NCI-H69 (cell line): Measurements from ENCODE around the gene HBG2.
A peak's percentile ranks its signal among the peaks of the same experiment; 100 is the strongest.
"Not testable (repeated sequence)": the region's sequence is repeated elsewhere in the genome, so short reads cannot be mapped to it uniquely, and the experiment has no call there.

ENCODE experiments used
- DNase-seq: peaks from one replicate; lab custom pipeline; 2025; lab: John Stamatoyannopoulos, UW

Gene HBG2

DNA sequence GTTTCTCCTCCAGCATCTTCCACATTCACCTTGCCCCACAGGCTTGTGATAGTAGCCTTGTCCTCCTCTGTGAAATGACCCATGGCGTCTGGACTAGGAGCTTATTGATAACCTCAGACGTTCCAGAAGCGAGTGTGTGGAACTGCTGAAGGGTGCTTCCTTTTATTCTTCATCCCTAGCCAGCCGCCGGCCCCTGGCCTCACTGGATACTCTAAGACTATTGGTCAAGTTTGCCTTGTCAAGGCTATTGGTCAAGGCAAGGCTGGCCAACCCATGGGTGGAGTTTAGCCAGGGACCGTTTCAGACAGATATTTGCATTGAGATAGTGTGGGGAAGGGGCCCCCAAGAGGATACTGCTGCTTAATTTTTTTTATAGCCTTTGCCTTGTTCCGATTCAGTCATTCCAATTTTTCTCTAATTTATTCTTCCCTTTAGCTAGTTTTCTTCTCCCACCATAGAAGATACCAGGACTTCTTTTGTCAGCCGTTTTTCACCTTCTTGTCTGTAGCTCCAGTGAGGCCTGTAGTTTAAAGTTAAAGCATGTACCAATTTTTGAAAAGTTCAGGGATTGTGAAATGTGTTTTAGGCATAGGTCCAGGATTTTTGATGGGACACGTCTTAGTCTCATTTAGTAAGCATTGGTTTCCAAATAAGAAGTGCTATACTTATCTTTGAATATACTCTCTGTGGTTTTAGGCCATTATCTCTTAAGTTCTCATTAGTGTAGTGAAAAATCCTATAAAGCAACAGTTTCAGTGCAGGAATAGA is at the start of gene HBG2:
Gene HBG2 (minus strand): TSS at position 136 of the 768 bp plus-strand sequence. CDS start 53 bp downstream, at position 83.
- not testable (repeated sequence) for DNase-seq

DNA sequence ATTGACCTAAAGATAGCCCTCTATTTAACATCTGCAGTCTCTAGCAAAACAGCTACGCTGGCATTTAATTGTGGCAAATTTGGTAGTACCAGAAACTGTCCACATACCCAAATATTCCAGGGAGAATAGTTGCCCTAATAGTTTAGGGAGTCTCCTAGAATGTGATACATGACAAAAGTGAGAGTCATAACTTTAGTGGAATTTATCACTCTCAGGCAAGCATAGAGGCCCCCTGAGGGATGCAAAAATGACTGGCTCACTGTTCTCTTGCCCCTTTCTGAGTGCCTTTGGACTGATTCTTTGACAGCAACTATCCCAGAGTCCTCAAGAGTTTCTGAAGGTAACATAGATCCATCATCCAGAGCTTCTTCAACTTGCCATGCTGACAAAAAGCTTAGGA is 49.5 kb upstream of the HBG2 start:
- DNase-seq: no peak

DNA sequence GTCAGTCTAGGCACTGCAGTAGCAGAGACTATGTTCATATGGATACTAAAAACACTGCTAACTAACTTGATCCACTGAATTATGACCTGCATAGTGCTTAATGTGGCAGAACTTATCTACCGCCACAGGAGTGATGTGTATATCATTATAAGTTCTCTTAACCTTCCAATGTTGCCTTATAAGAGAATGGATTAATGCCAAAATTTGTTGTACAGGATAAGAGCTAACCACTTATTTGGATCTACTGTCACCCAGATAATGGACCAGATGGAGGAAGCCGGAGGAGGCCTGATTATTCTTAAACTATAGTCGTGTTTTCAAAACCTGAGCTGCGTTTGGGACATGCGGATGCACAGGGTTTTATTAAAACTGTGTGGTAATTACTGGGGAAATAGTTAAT is 49.0 kb upstream of the HBG2 start:
- DNase-seq: no peak

DNA sequence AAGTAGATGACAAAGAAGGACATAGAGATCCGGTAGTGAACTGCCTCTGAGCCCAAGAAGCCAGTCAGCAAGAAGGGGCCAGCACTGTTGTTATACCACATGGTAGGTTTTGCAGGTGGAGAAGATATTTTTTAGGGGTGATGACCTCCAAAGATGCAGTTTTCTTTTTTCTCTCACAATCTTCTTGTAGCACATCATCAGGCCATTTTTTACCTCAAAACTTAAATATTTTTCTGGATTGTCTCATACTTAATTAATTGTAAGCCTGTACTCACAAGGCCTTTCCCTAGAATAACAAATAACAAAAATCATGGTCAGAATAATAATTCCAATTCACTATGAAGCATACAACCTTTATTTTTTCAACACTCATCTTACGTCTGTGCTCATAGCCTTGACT is 47.3 kb upstream of the HBG2 start, which contains the start of gene OR51B4:
Gene OR51B4 (minus strand): TSS at position 101 of the 400 bp plus-strand sequence. CDS start 0 bp downstream, at position 101.
- no peak for DNase-seq

DNA sequence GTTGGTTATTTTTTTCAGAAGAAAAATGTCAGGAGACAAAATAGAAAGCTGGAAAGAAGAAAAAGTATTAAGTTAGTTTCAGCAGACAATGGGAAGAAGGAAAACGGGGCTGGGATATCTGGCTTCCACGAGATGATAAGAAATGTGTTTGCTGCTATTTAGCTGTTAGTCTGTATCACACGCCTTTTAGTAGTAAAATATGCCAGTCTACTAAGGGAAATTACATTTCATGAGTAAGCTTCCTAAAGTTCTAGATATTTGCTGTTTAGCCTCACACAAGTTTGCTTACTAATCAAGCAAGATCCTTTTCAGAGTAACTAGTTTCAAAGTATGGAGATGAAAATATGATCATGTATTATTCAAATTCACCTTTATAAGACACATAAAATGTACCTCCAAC is 45.7 kb upstream of the HBG2 start:
- no peak for DNase-seq

DNA sequence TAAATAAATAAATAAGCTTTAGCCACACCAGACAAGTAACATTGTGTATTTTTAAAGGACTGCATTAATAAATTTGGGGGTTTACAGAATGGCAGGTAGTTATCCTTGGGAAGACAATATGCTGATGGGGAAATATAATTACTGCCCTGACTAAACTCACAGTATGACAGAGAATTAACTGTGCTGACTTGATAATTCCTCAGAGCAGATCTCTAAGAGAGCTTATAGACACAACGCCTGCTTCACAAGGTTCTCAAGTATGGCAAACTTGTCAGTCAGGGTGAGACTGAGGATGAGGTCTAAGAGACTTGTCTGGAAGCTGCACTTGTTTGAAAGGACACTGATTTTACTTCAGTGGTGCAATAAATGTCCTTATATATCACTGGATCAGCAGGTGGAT is 43.9 kb upstream of the HBG2 start:
- no peak for DNase-seq

DNA sequence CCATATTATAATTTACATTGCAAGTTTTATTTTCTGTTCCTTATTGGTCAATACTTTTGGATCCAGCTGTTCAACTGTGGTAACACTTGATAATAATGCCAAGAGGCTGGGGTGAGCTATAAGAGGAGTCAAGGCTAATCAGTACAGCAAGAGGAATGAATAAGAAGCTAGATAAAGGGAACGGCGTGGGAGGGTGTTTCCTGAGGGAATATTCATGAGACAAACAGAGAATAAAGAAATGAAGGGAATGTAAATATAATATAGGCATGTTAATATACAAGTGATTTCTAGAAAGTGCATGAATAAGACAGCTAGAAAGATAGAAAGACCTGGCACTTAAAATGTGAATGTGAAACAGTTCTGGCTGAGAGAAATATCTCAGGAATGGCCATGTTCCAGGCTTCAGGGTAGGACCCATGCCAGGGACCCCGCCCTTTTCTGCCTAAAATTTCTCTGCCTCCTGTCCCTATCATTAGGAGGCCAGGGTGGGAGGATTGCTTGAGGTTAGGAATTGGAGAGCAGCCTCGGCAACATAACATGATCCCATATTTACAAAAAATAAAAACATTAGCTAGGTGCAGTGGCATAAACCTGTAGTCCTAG is 43.2 kb upstream of the HBG2 start:
- DNase-seq: no peak

DNA sequence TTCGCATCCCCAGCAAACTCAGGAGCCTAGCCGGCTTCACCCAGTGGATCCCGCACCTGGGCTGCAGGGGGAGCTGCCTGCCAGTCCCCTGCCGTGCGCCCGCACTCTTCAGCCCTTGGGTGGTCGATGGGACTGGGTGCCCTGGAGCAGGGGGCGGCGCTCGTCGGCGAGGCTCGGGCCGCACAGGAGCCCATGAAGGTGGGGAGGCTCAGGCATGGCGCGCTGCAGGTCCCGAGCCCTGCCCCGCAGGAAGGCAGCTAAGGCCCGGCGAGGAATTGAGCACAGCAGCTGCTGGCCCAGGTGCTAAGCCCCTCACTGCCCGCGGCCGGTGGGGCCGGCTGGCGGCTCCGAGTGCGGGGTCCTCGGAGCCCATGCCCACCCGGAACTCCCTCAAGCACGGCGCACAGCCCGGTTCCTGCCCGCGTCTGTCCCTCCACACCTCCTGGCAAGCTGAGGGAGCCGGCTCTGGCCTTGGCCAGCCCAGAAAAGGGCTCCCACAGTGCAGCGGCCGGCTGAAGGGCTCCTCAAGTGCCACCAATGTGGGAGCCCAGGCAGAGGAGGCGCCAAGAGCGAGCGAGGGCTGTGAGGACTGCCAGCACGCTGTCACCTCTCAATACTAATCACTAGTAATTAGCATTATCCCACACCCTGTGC is 39.9 kb upstream of the HBG2 start:
- not testable (repeated sequence) for DNase-seq

DNA sequence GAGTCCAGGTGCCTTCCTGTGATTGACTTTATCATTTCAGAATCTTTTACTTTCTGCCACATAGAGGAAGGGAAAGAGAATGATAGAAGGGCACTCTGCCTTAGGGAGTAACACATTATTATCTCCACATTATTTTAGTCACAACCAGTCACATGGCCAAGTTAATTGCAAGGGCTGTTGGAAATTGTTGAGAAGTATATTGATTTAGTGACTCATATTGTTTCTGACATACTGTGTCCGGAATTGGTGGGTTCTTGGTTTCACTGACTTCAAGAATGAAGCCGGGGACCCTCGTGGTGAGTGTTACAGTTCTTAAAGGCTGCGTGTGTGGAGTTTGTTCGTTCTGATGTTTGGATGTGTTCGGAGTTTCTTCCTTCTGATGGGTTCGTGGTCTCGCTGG is 38.4 kb upstream of the HBG2 start:
- peak; percentile 14 for DNase-seq

DNA sequence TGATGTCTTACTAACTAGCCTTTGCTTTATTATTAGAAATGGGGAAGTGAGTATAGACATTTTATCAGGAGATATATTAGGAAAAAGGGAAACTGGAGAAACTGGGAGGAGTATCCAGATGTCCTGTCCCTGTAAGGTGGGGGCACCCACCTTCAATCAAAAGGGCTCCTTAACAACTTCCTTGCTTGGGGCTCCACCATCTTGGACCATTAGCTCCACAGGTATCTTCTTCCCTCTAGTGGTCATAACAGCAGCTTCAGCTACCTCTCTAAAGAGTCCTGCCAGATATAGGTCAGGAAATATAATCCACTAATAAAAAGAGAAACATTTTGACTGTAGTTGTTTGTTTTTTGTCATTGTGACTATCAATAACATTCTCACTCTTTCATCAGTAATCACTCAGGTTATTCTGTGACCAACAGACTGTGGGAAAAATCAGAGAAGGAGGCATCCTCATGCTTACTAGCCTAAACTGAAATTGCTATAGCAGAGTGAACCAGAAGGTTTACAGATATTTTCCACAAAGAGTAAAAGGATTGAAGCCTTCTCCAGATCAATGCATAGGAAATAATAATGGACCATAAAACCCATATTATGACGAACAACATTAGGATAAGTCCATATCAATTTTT is 36.7 kb upstream of the HBG2 start:
- peak; percentile 37 for DNase-seq

DNA sequence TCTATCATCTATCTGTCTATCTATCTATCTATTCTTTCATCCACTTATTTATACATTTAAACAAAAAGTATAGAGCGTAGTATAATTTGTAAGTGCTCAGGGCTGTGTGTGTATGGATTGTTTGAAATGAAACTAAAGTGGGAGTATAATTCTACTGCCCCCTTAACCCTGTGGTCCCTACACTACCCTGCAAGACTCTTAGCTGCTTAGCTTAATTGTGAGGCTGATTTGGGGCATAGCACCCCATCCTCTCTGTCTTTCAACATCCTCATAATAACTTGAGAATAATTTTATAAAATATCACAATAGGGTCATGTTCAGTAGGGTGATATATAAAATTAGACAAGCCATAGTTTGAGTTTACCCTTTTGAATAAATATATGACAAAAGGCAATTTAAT is 35.5 kb upstream of the HBG2 start:
- DNase-seq: no peak

DNA sequence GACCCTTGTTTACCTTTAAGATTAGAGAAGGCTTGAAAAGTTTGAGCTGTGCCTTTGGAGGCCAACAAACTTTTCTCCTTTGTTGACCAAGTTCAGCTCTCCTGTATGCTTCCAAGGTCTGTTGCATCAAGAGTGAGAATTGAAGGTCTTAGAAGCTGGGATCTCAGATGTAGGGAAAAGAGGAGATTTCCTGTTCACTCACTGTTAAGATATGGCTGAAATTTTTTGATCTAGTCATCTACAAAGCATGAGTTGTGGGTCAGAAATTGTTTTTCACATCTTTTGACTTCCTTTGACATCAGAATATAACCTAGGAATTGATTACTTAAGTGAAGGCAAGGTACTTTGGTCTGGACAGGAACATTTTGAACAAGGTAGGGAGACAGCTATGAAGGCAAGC is 35.1 kb upstream of the HBG2 start:
- DNase-seq: no peak

DNA sequence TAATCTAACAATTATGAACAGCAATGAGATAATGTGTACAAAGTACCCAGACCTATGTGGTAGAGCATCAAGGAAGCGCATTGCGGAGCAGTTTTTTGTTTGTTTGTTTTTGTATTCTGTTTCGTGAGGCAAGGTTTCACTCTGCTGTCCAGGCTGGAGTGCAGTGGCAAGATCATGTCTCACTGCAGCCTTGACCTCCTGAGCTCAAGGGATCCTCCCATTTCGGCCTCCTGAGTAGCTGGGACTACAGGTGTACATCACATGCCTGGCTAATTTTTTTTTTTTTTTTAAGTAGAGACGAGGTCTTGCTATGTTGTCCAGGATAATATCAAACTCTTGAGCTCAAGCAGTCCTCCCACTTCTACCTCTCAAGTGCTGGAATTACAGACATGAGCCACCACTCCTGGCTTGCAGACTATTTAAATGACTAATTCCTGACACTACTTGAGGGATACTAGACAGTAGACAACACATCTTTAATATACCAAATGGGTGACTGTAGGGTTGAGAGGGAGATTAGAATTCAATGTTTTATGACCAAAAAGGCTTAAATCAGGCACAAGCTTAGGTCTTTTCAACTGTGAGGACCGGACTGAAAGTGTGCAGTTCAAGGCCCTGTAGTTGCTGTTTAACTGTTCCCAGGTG is 34.4 kb upstream of the HBG2 start:
- DNase-seq: no peak

DNA sequence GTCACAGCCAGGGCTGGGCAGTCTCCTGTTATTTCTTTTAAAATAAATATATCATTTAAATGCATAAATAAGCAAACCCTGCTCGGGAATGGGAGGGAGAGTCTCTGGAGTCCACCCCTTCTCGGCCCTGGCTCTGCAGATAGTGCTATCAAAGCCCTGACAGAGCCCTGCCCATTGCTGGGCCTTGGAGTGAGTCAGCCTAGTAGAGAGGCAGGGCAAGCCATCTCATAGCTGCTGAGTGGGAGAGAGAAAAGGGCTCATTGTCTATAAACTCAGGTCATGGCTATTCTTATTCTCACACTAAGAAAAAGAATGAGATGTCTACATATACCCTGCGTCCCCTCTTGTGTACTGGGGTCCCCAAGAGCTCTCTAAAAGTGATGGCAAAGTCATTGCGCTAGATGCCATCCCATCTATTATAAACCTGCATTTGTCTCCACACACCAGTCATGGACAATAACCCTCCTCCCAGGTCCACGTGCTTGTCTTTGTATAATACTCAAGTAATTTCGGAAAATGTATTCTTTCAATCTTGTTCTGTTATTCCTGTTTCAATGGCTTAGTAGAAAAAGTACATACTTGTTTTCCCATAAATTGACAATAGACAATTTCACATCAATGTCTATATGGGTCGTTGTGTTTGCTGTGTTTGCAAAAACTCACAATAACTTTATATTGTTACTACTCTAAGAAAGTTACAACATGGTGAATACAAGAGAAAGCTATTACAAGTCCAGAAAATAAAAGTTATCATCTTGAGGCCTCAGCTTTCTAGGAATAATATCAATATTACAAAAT is 33.7 kb upstream of the HBG2 start:
- DNase-seq: no peak

DNA sequence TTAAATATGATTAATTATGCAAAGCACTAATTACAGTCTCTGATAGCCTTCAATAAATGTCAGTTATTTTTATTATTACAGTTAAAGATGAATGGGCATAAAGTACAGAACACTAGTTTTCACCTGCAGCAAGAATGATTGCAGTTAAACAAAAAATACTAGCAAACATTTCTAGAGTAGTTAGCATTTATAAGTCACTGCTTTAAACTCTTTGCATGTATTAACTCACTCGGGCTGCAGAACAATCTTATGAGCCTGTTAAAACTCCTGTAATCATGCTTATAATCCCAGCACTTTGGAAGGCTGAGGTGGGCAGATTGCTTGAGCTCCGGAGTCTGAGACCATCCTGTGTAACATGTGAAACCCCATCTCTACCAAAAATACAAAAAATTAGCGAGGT is 32.3 kb upstream of the HBG2 start:
- no peak for DNase-seq

DNA sequence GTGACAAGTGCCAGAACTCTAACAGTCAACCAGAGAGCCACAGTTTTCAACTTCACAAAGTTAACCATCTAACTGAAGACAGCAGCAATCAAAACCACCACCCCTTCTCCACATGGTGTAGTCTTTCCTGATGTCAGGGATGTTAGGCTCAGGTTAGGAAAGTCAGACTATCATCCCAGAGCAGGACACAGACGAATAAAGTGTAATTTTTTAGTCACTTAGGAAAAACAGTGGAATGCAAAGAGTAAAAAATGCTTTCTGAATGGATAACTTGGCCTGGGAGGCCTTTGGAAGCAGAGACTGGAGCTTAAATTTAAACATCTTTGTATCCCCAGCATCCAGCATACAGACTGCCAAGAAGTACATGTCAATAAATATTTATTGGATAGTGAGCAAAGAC is 31.8 kb upstream of the HBG2 start:
- DNase-seq: no peak

DNA sequence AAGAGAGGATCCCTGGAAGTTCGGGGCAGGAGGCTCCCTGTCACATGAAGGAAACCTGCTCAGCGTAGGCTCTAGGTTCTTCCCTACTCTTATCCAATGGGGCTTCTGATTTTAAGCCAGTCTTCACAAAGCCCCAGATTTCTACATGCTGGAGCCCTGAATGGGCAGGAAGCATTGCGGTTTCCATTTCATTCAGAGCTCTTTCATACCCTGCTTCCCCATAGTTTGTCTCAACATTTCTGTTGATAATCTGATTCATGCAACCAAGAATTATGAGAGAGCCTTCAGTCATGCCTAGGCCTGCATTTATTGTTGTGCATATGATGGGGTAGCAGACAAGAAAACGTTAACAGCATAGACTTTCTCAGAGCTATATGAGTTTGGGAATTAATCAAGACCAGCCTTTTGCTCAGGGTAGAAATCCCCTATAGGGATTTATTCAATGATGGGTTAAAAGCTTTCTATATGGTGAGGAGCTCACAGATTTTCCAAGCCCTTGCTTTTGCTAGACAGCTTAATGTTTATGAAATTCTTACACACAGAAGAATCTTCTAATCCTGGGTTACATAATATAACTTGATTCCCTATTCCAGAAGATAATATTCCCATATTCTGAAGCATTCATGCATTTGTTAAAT is 31.2 kb upstream of the HBG2 start:
- no peak for DNase-seq

DNA sequence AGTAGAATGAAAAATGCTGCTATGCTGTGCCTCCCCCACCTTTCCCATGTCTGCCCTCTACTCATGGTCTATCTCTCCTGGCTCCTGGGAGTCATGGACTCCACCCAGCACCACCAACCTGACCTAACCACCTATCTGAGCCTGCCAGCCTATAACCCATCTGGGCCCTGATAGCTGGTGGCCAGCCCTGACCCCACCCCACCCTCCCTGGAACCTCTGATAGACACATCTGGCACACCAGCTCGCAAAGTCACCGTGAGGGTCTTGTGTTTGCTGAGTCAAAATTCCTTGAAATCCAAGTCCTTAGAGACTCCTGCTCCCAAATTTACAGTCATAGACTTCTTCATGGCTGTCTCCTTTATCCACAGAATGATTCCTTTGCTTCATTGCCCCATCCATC is 30.1 kb upstream of the HBG2 start:
- no peak for DNase-seq

DNA sequence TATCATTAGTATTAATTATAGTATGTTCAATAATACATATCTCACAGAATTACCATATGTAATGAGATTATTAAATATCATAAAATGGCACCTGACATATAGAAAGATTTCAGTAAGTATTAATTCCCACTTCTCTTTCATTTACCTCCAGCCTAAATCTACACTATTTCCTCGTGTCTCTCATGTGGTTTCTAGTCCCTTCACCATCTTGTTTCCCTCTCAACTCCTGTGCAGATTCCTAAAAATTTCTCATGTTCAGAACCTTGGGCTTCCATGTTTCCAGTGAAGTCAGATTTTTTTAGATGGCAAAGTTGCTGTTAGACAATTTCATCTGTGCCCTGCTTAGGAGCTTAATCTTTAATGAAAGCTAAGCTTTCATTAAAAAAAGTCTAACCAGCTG is 29.3 kb upstream of the HBG2 start:
- DNase-seq: no peak

DNA sequence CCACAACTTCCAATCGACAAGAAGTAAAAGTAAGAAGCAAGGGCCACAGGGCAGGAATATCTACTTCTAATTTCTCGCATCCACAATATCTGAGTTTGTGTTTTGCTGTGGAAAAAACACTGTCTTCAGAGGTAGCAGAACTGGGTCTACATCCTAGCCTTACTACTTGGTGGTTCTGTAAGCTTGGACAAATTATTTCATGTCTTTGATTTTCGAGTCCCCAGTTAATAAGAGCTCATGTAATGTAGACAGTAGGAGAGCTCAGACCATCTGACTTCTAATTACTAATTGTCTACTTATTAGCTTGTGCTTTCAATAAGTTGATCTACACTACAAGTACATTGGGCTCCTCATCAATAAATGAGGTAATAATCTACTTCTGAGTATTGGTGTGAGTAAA is 28.5 kb upstream of the HBG2 start:
- DNase-seq: no peak

DNA sequence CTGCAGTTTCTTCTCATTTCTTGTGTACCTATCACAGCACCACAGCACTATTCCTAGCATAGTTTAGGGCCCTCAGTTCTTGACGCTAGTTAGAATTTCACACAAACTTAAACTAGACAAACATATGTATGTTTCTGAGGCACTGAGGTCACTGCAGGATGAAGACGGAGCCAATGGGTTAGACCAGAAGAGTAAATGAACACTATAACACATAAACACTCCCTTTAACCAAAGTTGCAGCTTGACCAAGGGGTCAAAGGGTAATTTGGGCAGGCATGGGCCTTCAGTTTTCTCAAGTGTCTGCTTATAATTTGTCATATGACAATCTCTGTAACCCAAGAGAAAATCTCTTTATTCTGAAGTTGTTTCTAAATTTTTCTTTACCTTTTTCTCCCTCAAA is 28.0 kb upstream of the HBG2 start:
- no peak for DNase-seq
